NOMO-1 (cell line): ENCODE data around the gene LUZP2.
"Not testable (repeated sequence)": the region's sequence is repeated elsewhere in the genome, so short reads cannot be mapped to it uniquely, and the experiment has no call there.

Source experiments
- DNase-seq, 2 experiments: peaks; one replicate each; lab custom pipeline; 2025; ENCODE audit not compliant: unreplicated experiment in 2 of 2; lab: John Stamatoyannopoulos, UW

The LUZP2 gene

DNA sequence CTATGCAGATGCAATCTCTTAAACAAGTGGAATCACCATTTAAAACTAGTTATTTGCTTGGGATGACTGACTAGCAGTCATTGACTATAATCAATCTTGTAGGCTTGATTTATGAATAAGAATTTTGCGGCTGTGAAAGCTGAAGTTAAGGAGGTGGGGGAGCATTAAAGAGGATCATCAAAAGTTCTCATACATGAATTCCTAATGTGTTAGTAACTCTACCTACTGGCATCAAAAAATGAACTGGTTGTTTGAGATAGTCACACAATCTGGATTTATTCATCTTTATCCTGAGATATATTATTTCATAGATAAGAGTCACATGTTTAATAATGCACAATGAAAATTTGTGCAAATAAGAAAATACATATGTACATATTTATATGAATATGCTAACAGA lies 393.6 kb downstream of the LUZP2 start:
- DNase-seq, result no peak

DNA sequence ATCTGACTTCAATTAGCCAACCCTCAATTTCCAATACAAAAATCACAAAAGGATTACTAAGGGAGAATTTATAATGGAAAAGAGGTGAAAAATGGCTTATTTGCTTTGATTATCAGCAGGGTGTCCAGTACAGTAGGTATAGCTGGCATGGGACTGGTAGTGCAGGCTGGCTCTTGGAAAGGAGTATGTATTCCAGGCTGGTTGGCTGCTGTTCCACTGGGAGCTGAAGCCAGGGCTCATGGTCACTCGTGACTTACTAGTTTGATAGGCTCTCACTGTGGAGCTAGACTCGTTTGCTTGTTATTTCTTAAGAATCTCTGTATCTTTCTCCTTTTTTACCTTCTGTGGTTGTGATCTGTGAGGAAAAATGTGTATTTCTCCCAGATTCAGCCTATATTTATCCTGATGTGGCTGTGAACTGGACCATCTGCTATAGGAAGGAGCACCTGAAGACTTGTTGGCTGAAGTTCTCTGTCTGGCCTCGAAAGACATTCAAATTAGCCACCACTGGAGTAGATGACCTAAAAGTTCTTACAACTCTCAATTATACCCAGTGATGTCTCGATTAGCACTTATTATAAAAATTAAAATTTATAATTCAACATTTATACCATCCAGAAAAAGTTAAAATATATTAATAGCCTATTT lies 395.1 kb downstream of the LUZP2 start:
- not testable (repeated sequence) for DNase-seq

DNA sequence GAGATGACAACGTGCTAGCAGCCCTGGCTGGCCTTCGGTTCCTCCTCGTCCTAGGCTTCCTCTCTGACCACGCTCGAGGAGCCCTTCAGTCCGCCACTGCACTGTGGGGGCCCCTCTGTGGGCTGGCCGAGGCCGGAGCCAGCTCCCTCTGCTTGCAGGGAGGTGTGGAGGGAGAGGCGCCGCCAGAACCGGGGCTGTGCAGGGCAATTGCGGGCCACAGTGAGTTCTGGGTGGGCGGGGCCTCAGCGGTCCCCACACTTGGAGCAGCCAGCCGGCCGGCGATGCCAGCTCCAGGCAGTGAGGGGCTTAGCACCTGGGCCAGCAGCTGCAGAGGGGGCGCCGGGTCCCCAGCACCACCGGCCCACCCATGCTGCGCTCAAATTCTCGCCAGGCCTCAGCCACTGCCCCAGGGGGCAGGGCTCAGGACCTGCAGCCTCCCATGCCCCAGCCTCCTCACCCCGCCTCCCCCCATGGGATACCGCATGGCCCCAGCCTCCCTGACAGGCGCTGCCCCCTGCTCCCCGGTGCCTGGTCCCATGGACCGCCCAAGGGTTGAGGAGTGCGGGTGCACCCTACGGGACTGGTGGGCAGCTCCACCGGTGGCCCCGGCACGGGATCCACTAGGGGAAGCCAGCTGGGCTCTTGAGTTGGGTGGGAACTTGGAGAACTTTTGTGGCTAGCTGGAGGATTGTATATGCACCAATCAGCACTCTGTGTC lies 399.4 kb downstream of the LUZP2 start:
- DNase-seq, result no peak

DNA sequence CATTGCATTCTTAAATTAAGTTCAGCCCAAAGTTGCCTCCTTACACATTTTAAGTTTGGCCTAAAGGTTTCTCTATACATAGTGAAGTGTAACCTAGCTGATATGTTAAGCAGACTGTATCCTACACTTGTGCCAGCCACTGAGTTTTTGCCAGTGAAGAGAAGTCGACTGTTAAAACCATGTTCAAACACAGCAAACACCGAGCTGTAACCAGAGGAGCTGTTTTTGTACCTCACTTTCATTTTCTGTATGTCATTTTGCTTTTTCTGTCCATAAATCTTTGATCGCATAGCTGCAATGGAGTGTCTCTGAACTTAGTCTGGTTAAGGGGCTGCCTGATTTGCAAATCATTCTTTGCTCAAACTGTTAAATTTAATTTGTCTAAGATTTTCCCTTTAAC lies 403.7 kb downstream of the LUZP2 start:
- DNase-seq, result no peak

DNA sequence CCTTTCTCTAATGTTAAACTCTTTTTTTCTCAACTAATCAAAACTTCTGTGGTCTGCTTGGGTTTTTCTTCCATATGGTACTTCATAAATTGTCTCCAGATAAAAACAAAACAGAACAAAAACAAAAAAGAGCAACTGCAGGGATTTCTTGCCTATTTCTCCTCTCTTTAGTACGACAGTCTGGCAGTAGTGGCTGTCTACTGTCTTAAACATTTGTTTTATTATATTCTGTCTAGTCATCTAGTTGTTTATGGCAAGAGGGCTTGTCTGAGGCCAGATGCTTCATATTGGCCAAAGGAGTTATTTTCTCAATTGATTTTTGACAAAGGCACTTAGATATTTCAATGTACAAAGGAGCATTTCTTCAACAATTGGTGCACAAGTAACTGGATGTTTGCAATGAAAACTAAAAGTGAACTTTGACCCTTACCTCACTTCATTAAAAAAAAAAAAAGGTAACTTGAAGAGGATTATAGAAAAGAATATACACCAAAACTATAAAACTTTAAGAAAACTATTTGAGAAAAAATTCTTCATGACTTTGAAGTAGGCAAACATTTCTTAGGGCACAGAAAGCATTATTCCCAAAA lies 404.2 kb downstream of the LUZP2 start:
- DNase-seq, result no peak

DNA sequence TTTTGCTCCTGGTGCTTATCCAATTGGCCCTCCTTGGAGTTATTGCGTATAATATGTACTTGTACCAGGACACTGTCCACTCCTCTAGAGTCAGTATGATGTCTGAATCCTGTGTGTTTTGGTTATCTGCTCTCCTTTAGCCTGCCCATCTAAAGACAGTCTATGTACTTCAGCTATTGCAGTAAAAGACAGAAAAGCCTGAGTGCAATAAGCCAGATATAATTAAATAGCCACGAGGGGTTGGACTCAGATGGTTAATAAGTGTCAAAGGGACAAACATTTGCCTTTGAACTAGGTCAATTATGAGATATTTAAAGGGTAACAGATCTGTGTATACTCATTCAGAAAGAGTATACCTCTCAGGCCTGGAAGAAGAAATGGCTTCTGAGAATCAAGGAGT lies 406.7 kb downstream of the LUZP2 start:
- DNase-seq, result no peak

DNA sequence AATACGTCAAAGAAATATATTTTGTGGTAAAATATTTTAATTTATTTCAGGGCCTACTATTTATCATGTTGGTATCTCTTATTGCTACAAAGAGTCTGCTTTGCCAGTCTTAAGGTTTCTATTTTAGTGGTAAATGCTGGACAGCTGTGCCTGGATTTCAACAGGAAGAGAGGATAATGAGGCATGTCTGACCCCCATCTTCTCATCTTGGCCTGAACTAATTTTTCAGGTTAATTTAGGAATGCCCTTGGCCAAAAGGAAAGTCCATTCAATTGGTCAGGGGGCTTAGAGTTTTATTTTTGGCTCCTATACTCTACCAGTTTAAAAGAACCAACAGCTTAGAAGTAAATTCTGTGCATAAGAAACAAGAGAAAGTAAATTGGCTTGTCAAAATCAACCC lies 428.2 kb downstream of the LUZP2 start:
- no peak for DNase-seq

DNA sequence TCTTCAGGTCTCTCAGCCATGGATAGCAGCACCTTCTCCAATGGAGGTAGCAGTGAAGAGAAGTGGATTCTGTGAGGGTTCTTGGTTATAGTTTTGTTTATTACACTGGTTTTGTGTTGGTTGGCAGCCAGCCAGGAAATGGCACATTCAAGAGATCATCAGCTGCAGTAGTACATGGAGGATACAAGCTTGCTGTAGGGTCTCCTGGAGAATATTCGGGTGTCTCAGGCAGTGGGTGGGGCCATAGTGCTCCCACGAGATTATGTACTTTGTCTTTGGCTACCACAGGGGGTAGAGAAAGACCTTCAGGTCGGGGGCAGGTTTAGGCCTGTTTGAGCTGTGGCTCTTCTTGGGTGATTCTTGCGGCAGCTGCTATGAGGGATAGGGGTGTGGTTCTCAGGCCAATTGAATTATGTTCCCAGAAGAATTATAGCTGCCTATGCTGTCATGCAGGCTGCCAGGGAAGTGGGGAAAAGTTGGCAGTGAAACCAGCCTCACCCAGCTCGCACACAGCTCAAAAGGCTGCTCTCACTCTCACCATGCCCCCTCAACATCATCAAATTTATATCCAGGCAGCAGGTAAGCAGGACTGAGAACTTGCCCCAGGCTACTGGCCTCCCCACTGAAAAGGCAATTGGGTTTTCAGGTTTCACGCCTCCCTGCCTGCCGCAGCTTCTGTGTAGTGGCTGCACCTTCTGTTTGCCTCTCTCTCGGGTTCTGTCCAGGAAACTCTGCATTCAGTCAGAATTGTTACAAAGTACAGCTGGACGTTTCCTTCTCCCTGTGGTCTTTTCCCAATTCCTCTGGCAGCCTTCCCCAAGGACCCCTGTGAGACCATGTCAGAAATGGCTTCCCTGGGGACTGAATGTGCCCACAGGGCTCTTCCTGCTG lies 435.5 kb downstream of the LUZP2 start:
- DNase-seq, result no peak

DNA sequence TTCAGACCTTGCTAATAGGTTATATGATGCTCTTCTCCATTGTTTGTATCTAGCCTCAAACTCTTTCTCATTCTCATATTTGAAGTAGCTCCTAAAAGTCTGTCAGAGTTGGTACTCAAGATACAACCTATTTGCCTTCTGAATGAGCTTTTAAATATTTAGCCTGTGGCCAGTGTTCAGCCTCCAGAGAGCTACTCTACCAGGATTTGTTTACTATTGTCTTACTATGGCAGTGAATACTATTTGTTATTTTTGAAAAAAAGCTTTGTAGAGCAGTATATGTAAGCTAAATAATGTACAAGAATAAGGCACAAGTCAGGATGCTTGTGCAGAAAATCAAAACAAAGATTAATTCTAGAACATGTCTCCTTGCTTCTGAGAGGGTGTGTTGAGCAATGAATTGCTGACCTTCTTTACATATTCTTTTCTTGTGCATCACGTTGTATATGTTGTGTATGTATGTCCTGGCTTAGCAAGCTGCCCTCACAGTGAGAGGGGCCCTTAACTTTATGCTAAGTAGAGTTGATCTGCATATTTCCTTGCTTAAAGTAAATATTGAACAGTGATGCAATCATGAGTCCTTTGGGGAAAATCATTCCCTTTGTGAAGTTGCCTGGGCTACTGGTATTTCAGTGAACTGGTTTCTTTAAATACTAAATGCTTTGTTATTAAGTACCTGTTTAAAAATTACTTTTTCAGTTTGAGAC lies 438.0 kb downstream of the LUZP2 start:
- no peak for DNase-seq

DNA sequence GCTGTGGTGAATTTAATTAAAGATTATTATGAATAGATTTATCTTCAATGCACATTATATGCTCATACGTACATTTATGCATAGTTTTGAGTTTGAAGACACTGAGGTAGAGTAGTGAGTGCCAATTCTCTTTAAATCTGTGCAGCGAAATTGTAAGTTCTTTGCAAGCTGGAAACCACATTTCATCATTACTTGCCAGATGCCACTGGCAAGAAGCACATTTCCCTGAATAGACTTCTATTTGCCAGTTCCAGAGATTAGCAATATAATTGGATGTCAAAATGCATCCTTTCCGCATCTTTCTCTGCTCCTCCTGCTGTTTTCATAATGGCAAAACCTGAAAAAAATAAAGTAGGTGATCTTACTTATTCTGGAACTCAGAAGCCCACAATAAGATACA lies 448.0 kb downstream of the LUZP2 start:
- no peak for DNase-seq

DNA sequence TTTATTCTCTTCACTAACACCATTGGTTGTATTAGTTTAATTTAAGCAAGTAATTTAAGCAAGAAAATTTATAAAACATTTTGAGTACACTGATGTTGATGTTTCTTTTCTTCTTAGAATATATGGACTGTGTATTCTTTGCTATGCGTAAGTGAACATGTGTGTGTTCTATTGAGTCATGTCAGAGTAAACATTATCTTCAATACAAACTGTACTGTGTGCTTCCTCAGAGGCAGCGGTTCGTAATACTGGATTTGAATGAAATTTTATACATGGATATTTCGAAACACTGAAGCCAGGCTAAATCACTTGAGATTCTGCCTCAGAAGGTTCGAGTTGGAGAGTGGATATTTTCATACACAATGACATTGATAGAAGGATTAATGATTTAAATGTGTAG lies 452.6 kb downstream of the LUZP2 start:
- DNase-seq, result no peak

DNA sequence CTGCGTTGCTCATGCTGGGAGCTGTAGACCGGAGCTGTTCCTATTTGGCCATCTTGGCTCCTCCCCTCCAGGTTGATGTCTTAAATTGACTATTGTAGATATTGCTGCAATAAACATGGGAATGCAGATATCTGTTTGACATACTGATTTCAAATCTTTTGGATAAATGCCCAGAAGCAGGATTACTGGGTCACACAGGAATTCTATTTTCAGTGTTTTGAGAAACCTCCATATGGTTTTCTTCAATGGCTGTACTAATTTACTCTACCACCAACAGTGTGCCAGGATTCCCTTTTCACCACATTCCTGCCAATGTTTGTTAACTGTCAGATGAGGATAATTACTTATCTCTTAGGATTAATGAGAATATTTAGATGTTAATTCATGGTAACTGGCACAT lies 467.0 kb downstream of the LUZP2 start:
- DNase-seq, result no peak

DNA sequence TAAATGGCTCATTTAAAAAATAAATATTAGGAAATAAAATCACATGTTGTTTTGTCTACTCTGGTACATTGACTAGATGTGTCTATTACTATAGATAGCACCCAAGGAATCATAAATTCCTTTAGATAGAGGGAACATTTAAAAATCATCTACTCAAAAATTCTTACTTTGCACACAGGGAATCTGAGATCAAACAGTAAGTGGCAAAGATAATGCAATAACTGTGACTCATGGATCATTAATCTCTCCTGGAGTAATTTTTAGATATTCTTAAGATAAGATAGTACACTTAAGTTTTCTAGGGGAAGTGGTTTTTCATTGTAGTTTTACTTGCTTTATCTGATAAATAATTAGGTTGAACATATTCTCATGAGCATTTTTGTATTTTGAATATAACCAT lies 468.9 kb downstream of the LUZP2 start:
- DNase-seq, result no peak

DNA sequence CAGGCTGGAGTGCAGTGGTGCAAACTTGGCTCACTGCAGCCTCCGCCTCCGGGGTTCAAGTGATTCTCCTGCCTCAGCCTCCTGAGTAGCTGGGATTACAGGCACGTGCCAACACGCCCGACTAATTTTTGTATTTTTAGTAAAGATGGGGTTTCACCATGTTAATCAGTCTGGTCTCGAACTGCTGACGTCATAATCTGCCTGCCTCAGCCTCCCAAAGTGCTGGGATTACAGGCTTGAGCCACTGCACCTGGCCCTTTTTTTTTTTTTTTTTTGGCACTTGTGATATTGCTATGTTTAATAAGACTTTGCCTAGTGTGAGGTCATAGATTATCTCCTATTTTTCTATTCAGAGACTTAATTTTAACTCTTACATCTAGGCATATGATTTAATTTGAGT lies 497.1 kb downstream of the LUZP2 start:
- not testable (repeated sequence) for DNase-seq

DNA sequence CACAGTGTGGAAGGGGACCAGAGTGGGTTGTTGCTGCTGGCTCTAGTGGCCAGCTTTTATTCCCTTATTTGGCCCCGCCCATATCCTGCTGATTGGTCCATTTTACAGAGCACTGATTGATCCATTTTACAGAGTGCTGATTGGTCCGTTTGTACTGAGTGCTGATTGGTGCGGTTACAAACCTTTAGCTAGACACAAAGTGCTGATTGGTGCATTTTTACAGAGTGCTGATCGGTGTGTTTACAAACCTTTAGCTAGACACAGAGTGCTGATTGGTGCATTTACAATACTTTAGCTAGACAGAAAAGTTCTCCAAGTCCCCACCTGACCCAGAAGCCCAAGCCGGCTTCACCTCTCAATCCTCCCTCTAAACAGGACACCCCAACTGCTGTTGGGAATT lies 503.1 kb downstream of the LUZP2 start:
- not testable (repeated sequence) for DNase-seq

DNA sequence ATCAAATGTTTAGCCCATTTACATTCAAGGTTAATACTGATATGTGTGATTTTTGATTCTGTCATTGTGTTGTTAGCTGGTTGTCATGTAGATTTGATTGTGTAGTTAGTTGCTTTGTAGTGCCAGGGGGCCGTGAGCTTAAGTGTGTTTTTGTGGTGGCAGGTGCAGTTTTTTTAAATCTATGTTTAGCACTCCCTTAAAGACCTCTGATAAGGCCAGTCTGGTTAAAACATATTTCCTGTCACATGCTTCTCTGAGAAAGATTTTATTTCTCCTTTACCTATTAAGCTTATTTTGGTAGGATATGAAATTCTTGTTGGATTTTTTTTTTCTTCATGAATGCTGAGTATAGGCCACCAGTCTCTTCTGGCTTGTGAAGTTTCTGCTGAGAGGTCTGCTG lies 540.6 kb downstream of the LUZP2 start:
- DNase-seq, result no peak

DNA sequence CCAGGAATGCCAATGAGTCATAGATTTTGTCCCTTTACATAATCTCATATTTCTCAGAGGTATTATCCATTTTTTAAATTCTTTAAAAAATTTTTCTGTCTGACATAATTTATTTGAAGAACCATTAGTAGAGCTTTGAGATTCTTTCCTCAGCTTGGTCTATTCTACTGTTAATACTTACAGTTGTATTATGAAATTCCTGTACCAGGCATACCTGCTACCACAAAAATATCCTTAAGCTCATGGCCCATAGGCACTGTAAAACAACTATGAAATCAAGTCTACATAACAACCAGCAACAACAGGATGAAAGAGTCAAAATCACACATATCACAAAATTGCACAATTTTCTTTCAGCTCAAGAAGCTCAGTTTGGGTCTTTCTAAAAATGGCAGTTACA lies 541.3 kb downstream of the LUZP2 start:
- DNase-seq, result no peak

DNA sequence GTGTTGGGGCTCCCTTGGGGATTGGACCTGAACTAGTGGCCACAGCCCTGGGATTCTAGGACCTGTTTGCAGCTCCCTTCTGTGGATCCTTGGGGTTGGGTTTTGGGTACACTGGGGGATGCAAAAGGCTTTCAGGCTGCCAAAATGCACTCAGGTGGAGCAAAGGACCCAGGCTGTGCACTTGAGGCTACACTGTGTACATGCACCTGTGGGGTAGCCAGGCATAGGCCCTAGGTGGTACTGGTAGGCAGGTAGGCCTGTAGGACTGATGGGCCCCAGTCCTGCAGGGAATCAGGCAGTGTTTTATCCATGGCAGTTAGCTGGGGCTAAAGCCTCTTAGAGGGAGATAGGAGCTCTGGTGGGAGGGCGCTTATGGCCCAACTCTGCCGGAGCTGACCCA lies 542.3 kb downstream of the LUZP2 start:
- no peak for DNase-seq

DNA sequence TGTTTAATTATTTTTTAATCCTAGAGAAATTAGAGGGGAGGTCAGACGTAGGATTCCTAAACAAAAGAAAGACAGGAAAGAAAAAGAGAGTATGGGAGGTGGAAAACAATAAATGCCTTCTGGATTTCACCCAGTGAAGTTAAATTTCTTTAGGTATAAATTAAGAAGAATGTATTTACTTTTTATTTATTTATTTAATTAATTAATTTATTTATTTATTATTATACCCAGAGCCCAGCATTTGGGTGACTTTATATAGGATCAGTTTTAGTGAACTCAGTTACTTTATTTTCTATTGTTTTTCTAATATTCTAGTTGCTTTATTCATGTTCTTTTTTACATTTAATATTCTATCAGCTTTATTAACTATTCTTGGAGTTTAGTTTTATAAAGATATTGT lies 551.8 kb downstream of the LUZP2 start:
- DNase-seq, result no peak

DNA sequence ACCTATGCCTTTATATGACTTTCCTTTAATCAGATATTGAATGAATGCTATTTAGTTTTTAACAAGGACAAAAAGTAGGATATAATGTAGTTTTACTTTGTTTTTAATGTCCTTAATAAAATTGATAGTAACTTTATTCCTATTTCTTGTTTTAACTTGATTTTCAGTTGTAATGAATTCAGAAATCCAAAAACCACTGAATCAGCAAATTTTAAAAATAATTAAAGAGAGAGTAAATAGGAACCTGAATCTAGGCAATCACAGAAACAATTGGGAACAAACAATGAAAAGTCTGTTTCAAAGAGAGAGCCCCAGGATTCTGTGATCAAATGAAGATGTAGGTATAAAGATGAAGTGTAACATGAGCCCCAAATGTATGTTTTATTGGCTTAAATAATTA lies 556.0 kb downstream of the LUZP2 start:
- no peak for DNase-seq

DNA sequence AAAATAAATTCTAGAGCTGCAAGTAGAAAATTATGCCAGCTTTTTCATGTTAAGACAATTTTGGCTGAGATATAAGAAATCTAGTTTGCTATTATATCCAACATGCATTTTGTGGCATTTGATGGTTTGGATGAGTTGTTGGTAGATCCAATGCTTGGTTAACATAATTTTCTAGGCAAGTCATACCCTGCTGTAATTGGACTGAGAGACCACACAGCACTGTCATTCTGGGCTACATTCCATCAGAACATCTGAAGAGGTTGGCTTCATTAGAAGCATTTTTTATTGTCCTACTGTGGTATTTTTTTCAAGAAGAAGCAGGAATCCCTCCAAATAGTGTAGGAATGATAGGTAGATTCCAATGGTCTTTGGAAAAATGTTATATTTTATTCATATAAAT lies 561.0 kb downstream of the LUZP2 start:
- no peak for DNase-seq
